ENCODE data around the gene FFAR2.

GRCh38 chr19:35408284-35409171, 39.5 kb upstream of the FFAR2 start:
- TF ChIP-seq CTCF (IDR thresholded peaks at IDR 0.05): no peak
- TF ChIP-seq POLR2A (IDR thresholded peaks at IDR 0.05): no peak
